Naive thymus-derived CD8-positive, alpha-beta T cell (primary cell): Measurements from ENCODE around the gene SFTPA2. TPM values are rescaled to one million over a fixed set of nuclear protein-coding genes. Genes with fewer than 3 reads are reported as not detected.
"Not testable (repeated sequence)": the region's sequence is repeated elsewhere in the genome, so short reads cannot be mapped to it uniquely, and the experiment has no call there.

Experiments used
- ATAC-seq, 2 donors: fragments of 150-1000 bp; cut with Tn5 transposase in 1 of 2; sonication (Bioruptor Pico), chemical (Tn5 transposase) in 1 of 2; 1 replicate in 1 of 2; 2 replicates in 1 of 2; pipeline ENCODE4 v1.10.0; 2021; ENCODE audit warnings: mild to moderate bottlenecking in 2 of 2, moderate library complexity in 2 of 2
- POLR2A ChIA-PET: fragments of 350-600 bp; sonication (Branson Sonifier 250); formaldehyde crosslinking; loops from one replicate; lab custom pipeline; 2021; ENCODE audit warnings: antibody characterized with exemption; lab: Charles Lee
- DNase-seq, 10 donors: peaks; one replicate each; pipeline versions ENCODE4 v3.0.0 to v3.0.0-alpha.2; 2020 to 2022
- H3K27ac Mint-ChIP-seq, 10 donors: one replicate each; pipeline ENCODE4 v1.8.0; 2020 to 2022; ENCODE audit warnings: mild to moderate bottlenecking in 10 of 10, mixed read lengths in 10 of 10, moderate library complexity in 4 of 10, inconsistent platforms in 1 of 10
- H3K27me3 Mint-ChIP-seq, 5 donors: one replicate each; pipeline ENCODE4 v1.8.0; 2021 to 2022; ENCODE audit warnings: mixed read lengths in 5 of 5
- H3K36me3 Mint-ChIP-seq, 3 donors: one replicate each; pipeline ENCODE4 v1.8.0; 2020 to 2022; ENCODE audit warnings: mixed read lengths in 3 of 3, mild to moderate bottlenecking in 2 of 3, inconsistent platforms in 1 of 3
- H3K4me1 Mint-ChIP-seq, 4 donors: one replicate each; pipeline ENCODE4 v1.8.0; 2021 to 2022; ENCODE audit warnings: mixed read lengths in 4 of 4
- H3K4me3 Mint-ChIP-seq, 10 donors: one replicate each; pipeline ENCODE4 v1.8.0; 2020 to 2022; ENCODE audit warnings: mild to moderate bottlenecking in 10 of 10, mixed read lengths in 10 of 10, moderate library complexity in 6 of 10, inconsistent platforms in 1 of 10
- H3K9me3 Mint-ChIP-seq, 9 donors: one replicate each; pipeline ENCODE4 v1.8.0; 2020 to 2022; ENCODE audit warnings: mixed read lengths in 9 of 9, mild to moderate bottlenecking in 3 of 9, inconsistent platforms in 1 of 9, moderate library complexity in 1 of 9
- polyA plus RNA-seq, 3 donors: library from polyadenylated mRNA; unstranded; fragments of 300-500 nt; fragmentation: Illumina TruSeq; gene quantifications; one replicate each; pipeline ENCODE4 v1.2.3, GENCODE V29; 2021
- total RNA-seq, 8 experiments: library from RNA in 2 of 8; stranded (reverse) in 2 of 8; gene quantifications; one replicate each; pipeline ENCODE4 v1.2.3 and lab custom pipeline; 2021 to 2026

SFTPA2 gene
- total and polyA plus RNA-seq, 5 experiments from 2014 or later = not detected

GRCh38 chr10:79555354-79556309 lies 4.6 kb downstream of the SFTPA2 start:
- Mint-ChIP-seq H3K4me1 (no peaks in the 10 kb centered on the region), H3K4me3 (no peak overlapping the region), H3K36me3 (no peaks in the 10 kb centered on the region), H3K9me3 (no peaks in the 10 kb centered on the region), H3K27ac (no peak overlapping the region), H3K27me3 (peaks cover 0 to 1% (median 0%) of the 10 kb centered on the region in 5 donors)
- POLR2A ChIA-PET = no interaction called here
- ATAC-seq (no peak), DNase-seq (no peak)

DNA sequence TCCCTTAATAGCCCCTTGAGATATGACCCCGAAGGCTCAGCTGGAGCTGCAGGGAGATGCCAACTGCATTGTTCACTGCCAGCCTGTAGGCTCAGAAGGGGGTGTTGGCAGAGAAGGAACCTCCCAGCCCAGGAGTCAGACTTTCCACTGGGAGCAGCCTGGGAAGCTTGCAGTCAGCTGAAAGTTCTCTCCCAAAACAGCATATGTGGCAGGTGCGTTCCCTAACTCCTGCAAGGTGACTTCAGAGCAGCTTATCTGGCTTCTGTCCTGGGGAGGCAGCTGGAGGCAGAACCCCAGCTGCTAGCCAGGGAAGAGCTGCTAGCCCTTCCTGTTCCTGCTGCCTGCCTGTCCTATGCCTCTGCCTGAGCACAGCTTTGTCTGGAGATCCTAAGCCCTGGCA lies 8.1 kb downstream of the SFTPA2 start:
- DNase-seq = no peak
- POLR2A ChIA-PET = no interaction called here
- peaks cover 0 to 3% (median 0%) of the 10 kb centered on the region in 5 donors for H3K27me3 Mint-ChIP-seq
- no peak for ATAC-seq
- H3K27ac Mint-ChIP-seq = no peak overlapping the region
- H3K9me3 Mint-ChIP-seq = peaks cover 0 to 1% (median 0%) of the 10 kb centered on the region in 9 donors
- no peaks in the 10 kb centered on the region for H3K36me3 Mint-ChIP-seq
- peaks cover 0 to 8% (median 4%) of the 10 kb centered on the region in 4 donors for H3K4me1 Mint-ChIP-seq
- no peak overlapping the region for H3K4me3 Mint-ChIP-seq

DNA sequence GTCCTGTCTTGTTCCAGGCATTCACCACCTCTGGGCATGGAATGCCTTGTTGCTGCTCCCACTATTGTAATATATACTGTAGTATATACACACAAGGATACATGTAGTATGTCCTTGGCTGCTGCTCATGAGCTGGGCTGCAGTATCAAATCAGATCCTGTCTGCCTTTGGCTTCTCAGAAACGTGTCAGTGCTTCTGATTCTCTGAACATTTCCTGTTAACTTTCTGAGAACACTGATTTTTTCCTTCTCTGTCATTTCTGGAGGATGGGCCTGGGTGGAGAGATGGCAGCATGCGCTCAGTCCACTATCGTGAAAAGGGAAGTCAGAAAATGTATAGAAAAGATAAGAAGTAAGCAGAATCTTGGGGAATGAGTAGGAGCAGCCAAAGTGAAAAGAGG lies 12.2 kb downstream of the SFTPA2 start:
- Mint-ChIP-seq H3K27ac (peak overlapping the region in 1 of 10 donors; percentile 10), H3K36me3 (no peaks in the 10 kb centered on the region), H3K4me1 (peaks cover 0 to 12% (median 4%) of the 10 kb centered on the region in 4 donors), H3K9me3 (peaks cover 0 to 18% (median 0%) of the 10 kb centered on the region in 9 donors), H3K4me3 (no peak overlapping the region), H3K27me3 (peaks cover 0 to 3% (median 0%) of the 10 kb centered on the region in 5 donors)
- no peak for DNase-seq
- ATAC-seq = no peak
- POLR2A ChIA-PET = no interaction called here

GRCh38 chr10:79547128-79547527 lies 13.1 kb downstream of the SFTPA2 start:
- peaks cover 0 to 18% (median 0%) of the 10 kb centered on the region in 9 donors for H3K9me3 Mint-ChIP-seq
- H3K36me3 Mint-ChIP-seq, H3K27ac Mint-ChIP-seq, ATAC-seq, H3K27me3 Mint-ChIP-seq, DNase-seq, H3K4me3 Mint-ChIP-seq, POLR2A ChIA-PET: not testable (repeated sequence)
- peaks cover 0 to 15% (median 4%) of the 10 kb centered on the region in 4 donors for H3K4me1 Mint-ChIP-seq

GRCh38 chr10:79544926-79545659 lies 15.1 kb downstream of the SFTPA2 start:
- H3K36me3 Mint-ChIP-seq, H3K27ac Mint-ChIP-seq, H3K4me3 Mint-ChIP-seq, DNase-seq, H3K27me3 Mint-ChIP-seq, POLR2A ChIA-PET, ATAC-seq: not testable (repeated sequence)
- peaks cover 0 to 15% (median 4%) of the 10 kb centered on the region in 4 donors for H3K4me1 Mint-ChIP-seq
- H3K9me3 Mint-ChIP-seq = peaks cover 0 to 18% (median 0%) of the 10 kb centered on the region in 9 donors

GRCh38 chr10:79544408-79544807 lies 15.8 kb downstream of the SFTPA2 start:
- ATAC-seq, H3K36me3 Mint-ChIP-seq, H3K4me3 Mint-ChIP-seq, DNase-seq, POLR2A ChIA-PET, H3K27me3 Mint-ChIP-seq: not testable (repeated sequence)
- peaks cover 0 to 15% (median 4%) of the 10 kb centered on the region in 4 donors for H3K4me1 Mint-ChIP-seq
- peaks cover 0 to 18% (median 0%) of the 10 kb centered on the region in 9 donors for H3K9me3 Mint-ChIP-seq
- peak overlapping the region in 1 of 10 donors; percentile 78 for H3K27ac Mint-ChIP-seq

DNA sequence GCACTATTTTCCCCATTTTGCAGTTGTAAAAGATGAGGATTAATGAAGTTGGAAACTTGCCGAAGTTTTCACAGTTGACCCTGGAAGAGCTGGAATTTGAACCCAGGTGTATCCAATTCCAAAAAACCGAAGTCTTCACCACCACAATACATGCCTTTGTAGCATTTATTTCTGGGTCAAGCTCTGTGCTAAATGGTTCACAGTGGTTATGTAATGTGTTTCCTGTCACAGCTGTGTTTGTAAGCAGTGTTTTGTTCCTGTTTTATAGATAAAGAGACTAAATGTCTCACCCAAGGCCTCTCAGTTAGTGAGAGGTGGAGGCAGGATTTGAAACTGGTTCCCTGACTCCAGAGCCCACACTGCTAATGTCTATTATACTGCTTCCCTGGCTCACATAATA lies 17.6 kb downstream of the SFTPA2 start:
- peaks cover 0 to 9% (median 0%) of the 10 kb centered on the region in 4 donors for H3K4me1 Mint-ChIP-seq
- H3K36me3 Mint-ChIP-seq = no peaks in the 10 kb centered on the region
- H3K27ac Mint-ChIP-seq = no peak overlapping the region
- peaks cover 0 to 18% (median 0%) of the 10 kb centered on the region in 9 donors for H3K9me3 Mint-ChIP-seq
- ATAC-seq (no peak), DNase-seq (no peak)
- no peaks in the 10 kb centered on the region for H3K27me3 Mint-ChIP-seq
- no peak overlapping the region for H3K4me3 Mint-ChIP-seq
- POLR2A ChIA-PET = no interaction called here

DNA sequence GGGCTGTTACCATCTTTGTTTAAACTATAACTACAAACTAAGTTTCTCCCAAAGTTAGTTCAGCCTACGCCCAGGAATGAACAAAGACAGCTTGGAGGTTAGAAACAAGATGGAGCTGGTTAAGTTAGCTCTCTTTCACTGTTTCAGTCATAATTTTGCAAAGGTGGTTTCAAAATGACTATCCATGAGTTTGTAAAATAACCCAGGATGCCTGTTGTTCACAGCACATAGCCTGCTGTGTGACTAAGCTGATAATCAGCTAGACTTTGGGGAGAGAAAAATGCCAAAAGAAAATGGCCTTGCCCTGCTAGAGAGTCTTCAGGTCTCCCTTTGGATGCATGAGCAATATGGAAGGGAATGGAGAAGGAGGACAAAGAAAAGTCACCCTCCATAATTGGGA lies 19.3 kb downstream of the SFTPA2 start:
- not testable (repeated sequence) for H3K36me3 Mint-ChIP-seq, H3K9me3 Mint-ChIP-seq

DNA sequence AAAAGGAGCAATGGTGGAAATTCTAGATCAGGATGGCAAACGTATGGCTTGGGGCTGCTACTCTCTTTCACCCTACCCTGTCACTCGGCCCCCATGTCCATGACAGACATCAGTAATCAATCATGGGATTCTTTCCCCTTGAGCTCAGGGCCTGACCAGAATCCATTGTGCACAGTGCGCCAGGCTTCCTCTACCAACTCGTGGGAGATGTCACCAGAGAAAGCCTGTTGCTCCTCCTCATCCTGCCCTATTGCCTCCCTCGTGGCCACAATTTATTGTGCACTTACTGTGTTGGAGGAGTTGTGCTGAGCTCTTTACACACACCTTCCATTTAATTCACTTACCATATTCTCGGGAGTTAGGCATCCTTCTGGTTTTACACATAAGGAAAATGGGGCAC lies 21.9 kb downstream of the SFTPA2 start:
- H3K27me3 Mint-ChIP-seq, H3K4me1 Mint-ChIP-seq, H3K27ac Mint-ChIP-seq, H3K9me3 Mint-ChIP-seq, H3K4me3 Mint-ChIP-seq, ATAC-seq, DNase-seq, H3K36me3 Mint-ChIP-seq, POLR2A ChIA-PET: not testable (repeated sequence)

More for the DNA sequence above, 19.3 kb downstream of the SFTPA2 start:
- ATAC-seq, H3K27ac Mint-ChIP-seq, DNase-seq, H3K4me3 Mint-ChIP-seq, H3K4me1 Mint-ChIP-seq, H3K27me3 Mint-ChIP-seq, POLR2A ChIA-PET: not testable (repeated sequence)

DNA sequence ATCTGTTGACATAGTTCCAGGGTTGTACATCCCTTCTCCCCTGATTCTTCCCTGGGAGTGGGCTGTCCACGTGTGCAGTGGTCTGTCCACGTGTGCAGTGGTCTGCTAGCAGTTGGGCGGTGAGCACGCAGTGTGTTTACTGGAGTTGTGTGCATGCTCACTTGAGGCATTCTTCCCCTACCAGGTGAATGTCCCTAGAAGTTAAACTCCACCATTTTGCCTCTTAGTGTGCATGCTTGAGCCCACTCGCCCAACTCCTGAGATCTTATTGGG lies 26.4 kb downstream of the SFTPA2 start:
- H3K27ac Mint-ChIP-seq, H3K4me3 Mint-ChIP-seq, POLR2A ChIA-PET, DNase-seq, H3K36me3 Mint-ChIP-seq, H3K27me3 Mint-ChIP-seq, ATAC-seq, H3K9me3 Mint-ChIP-seq, H3K4me1 Mint-ChIP-seq: not testable (repeated sequence)

DNA sequence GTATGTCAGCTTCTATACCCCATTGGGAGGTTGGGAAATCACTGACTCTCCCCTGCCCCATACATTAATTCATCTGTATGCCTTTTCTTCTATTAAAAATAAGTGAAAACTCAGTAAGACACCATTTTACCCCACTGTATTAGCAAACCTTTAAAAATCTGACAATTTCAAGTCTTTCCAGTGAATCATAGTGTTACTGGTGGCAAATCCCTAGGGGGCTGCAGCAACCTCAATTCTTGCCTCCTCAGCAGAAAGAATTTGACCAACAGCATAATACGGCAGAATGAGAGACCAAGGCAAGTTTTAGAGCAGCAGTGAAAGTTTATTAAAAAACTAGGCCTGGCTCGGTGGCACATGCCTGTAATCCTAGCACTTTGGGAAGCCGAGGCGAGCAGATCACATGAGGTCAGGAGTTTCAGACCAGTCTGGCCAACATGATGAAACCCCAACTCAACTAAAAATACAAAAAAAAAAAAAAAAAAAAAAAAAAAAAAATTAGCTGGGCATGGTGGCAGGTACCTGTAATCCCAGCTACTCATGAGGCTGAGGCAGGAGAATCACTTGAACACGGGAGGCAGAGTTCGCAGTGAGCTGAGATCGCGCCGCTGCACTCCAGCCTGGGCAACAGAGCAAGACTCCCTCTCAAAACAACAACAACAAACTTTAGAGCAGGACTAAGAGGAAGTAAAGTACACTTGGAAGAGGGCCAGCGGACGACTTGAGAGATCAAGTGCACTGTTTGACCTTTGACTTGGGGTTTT lies 26.9 kb downstream of the SFTPA2 start:
- H3K27ac Mint-ChIP-seq, POLR2A ChIA-PET, ATAC-seq, H3K27me3 Mint-ChIP-seq, H3K9me3 Mint-ChIP-seq, H3K4me1 Mint-ChIP-seq, H3K4me3 Mint-ChIP-seq, DNase-seq, H3K36me3 Mint-ChIP-seq: not testable (repeated sequence)

DNA sequence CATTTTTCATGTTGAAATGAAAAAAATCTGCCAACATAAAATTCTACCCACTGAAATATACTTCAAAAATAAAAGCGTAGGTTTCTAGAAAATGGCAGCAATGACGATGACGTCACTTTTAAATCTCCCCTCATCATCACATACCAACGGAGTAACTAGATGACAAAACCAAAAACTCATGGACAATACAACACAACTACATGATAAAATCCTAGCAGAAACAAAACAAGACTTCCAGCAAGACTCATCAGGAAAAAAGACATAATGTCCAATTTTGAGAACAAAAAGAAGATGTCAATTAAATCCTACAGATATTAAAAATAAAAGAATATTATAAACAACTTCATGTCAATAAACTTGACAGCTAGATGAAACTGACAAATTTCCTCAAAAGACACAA lies 31.9 kb downstream of the SFTPA2 start:
- H3K27ac Mint-ChIP-seq, H3K4me3 Mint-ChIP-seq, H3K9me3 Mint-ChIP-seq, DNase-seq, ATAC-seq, POLR2A ChIA-PET, H3K4me1 Mint-ChIP-seq, H3K27me3 Mint-ChIP-seq, H3K36me3 Mint-ChIP-seq: not testable (repeated sequence)
